NCI-H187 treated with DMSO at 0.1 percent for 48 hours (cell line): Measurements from ENCODE around the gene CNTN1.
"Not testable (repeated sequence)": the region's sequence is repeated elsewhere in the genome, so short reads cannot be mapped to it uniquely, and the experiment has no call there.

ENCODE experiments used
- DNase-seq: peaks from one replicate; lab custom pipeline; 2025; lab: John Stamatoyannopoulos, UW

The CNTN1 gene

DNA sequence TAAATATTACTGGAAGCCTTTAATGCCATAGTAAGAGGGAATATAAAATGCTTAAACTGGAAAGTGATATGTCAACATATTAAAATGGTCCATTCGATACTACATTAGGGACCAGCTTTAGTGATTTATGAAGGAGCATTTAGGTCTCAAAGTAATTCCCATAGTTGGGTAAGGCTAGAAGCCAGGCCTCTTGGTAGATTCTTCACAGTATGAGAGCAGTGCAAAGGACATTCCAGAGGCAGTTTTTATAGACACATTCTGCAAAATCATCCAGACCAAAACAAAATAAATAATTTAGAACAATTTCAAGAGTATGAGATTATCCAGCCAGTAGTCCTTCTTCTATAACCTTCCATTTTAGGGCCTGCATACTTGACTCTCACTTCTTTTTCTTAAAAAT lies 353.3 kb downstream of the CNTN1 start:
- no peak for DNase-seq

DNA sequence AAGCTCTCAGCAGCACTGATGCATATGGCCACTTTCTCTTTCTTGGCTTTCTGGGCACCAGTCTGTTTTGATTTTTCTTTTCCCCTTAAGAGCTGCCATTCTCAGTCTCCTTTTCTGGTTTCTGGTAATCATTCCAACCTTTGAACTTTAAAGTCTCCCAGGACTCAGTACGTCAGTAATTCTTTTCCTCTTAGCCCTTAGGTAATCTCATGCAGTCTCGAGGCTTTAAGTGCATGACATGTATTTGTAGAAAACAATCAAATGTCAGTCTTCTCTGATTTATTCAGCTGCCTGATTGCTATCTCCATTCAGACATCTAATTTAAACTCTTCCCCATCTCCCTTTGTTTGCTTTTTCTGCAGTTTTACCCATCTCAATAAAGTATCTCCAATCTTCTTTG lies 356.8 kb downstream of the CNTN1 start:
- DNase-seq: no peak

GRCh38 chr12:41051954-41052353 lies 359.7 kb downstream of the CNTN1 start:
- DNase-seq: no peak

GRCh38 chr12:41052441-41052840 lies 360.2 kb downstream of the CNTN1 start:
- no peak for DNase-seq

GRCh38 chr12:41053046-41053445 lies 360.8 kb downstream of the CNTN1 start:
- no peak for DNase-seq

- DNase-seq: no peak
Observed at GRCh38 chr12:41055875-41056577, 363.8 kb downstream of the CNTN1 start.

GRCh38 chr12:41058266-41058665 lies 366.0 kb downstream of the CNTN1 start:
- no peak for DNase-seq

DNA sequence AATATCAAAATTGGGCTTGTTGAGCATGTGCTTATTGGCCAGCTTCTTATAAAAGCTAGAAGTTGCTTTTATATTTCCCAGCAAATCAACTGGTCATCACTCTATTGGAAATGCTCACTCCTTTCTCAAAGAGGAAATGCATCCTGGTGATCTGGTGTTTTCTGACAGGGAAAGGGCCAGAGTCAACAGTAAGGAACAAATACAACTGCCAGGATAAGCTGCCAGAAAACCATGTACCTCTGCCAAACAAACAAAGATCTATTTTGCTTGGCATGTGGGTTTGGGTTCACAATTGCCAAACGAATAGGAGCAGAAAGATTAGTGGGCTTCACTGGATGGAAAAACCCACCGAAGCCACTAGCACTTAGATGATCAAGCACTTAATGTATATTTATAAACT lies 369.0 kb downstream of the CNTN1 start:
- DNase-seq: no peak

DNA sequence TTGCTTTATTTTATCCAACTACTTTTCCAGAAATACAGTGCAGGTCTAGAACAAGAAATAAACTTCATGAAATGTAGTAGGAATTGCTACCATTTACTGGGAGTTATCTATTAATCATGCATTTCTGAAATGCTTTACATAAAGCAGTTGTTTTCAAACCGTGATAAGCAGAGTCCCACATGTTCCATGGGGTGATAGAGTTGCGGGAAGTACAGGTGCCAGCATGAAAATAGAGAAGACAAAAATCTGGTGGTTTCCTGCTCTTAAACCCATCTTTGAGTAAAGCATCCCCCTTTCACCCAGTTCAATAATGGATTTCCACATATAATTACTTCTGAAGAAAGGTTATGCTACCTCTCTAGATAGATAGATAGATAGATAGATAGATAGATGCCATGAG lies 372.2 kb downstream of the CNTN1 start:
- no peak for DNase-seq

DNA sequence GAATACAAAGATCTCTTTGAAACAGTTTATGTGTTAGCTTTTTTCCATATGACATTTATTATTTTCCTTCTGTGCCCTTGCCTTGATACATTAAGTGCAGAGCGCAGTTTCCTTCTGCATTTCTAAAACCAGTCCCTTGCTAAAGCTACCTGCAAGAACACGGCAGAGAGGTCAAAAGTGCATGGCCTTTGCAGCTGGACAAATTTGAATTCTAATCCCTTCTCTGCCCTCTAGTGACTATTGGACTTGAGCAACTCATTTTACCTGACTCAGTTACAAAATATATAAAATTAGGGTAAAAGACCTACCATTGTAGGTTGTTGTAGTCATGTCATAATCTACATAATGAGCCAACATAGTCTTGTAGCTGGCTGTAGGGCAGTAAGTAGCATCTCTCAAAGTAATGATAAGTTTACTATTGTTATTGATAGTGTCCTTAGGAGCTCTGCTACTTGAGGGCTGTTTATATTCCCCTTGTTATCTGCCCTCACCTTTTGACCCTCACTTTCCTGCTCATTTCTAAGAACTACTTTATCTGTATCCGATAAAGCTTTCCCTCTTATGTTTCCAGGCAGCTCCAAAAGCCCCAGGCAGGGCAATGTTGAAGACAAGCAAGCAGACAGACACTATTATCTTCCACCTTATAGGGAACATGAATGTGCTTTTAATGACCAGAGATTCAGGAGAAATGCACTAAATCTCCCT lies 375.9 kb downstream of the CNTN1 start:
- no peak for DNase-seq

DNA sequence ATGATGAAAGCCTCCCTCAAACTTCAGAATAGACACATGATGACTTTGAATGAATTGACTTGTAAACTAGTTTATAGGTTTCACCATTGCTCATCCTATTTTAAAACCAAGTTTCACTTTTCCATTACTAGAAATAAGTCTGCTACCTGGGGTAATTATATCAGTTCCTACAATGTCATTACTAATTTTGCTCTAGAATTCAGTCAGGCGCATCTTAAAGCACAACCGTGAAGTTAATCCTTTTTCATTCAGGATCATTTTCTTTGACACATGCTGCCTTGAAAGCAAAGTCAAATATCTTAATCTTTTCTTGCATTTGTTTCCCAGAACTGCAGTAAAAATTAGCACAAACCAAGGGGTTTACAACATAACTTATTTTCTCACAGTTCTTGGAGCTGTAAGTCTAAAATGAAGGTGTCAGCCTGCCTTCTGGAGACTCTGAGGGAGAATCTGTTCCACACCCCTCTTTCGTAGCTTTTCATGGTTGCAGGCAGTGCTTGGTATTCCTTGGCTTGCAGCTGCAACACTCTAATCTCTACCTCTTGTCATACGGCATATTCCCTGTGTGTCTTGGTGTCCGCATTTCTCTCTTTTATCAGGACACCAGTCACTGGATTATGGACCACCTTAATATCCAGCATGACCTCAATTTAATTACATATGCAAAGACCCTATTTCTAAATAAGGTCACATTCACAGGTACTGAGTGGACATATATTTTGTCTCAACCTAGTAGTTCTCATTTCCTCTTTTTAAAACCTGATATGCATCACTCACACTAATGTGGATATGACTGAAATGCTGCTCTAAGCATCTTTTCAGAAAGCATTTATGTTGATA lies 381.6 kb downstream of the CNTN1 start:
- DNase-seq: no peak

- DNase-seq: no peak
Observed at GRCh38 chr12:41074473-41074769, 382.2 kb downstream of the CNTN1 start.

- DNase-seq: no peak
Observed at GRCh38 chr12:41076114-41076513, 383.9 kb downstream of the CNTN1 start.

DNA sequence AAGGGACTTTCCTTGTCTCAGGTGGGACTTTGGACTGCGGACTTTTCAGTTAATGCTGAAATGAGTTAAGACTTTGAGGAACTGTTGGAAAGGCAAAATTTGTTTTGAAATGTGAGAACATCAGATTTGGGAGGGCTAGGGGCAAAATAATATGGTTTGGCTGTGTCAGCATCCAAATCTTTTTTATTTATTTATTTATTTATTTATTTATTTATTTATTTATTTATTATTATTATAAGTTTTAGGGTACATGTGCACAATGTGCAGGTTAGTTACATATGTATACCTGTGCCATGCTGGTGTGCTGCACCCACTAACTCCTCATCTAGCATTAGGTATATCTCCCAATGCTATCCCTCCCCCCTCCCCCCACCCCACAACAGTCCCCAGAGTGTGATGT lies 389.0 kb downstream of the CNTN1 start:
- DNase-seq: not testable (repeated sequence)

DNA sequence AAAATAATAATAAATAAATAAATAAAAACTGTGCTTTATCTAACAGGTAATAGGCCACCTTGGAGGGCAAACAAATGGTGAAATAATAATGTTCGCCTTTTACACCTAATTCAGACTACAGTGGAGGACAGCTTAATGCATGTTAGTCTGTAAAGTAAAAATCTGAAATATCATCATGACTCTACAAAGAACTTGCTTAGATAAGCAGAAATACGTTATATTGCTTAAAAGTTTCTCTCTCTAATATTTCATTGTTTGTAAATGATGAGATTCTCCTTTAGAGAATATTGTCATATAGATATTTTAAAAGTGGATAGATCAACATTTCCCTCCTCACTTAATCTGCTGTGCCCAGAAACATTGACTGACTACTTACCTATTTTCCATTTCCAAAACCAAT lies 397.2 kb downstream of the CNTN1 start:
- DNase-seq: no peak

DNA sequence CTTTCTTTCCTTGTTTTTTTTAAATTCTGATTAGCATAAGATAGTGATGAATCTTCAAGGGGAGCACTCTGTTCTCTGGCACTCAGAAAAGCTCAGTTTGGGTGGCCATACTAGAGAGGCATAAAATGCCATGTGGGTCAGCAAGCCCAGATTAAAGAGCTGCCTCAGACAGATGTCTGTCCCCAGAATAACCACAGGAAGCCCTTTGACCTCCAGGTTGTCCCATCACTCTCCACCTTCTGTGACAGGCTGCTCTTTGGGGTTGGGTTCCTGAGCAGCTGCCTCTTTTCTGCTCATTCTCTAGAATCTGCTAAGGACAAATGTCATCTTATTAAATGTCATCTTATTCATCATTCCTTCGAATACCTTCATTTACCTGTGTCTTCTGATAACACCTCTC lies 399.9 kb downstream of the CNTN1 start:
- no peak for DNase-seq

- no peak for DNase-seq
Observed at GRCh38 chr12:41096797-41097196, 404.6 kb downstream of the CNTN1 start.

DNA sequence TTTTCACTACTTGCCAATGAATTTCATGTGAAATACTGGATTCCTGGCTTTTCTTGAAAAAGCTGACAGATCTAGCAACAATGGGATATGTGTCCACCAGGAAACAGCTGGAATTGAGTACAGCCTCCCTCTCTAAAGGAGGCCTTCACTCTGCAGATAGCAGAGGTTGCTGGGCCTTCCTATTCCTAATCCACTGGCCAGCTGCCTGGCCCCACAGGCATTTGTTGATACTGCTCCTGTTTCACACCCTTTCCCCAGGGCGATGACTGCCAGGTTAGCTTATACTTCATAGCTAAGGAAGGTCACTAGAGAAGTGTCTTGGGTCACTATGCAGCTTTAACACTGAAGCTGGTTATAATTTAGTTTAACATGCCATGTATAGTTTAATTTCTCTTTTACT lies 408.3 kb downstream of the CNTN1 start:
- DNase-seq: no peak

GRCh38 chr12:41101806-41102205 lies 409.6 kb downstream of the CNTN1 start:
- no peak for DNase-seq

GRCh38 chr12:41103614-41104013 lies 411.4 kb downstream of the CNTN1 start:
- no peak for DNase-seq

GRCh38 chr12:41106315-41106714 lies 414.1 kb downstream of the CNTN1 start:
- DNase-seq: no peak

DNA sequence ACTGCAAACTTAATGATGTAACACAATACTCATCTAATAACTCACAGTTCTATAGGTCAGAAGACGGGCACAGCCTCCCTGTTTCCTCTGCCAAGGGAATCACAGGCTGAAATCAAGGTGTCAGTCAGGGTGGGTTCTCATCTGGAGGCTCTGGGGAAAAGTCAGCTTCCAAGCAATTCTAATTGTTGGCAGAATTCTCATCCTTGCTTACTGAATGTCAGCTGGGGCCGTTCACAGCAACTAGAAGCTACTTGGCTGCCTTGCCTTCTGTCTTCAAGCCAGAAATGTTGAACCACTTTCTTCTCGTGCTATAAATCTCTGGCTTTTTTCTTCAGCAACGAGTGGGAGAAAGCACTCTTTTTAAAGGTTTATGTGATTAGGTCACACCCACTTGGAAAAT lies 415.8 kb downstream of the CNTN1 start:
- DNase-seq: no peak

DNA sequence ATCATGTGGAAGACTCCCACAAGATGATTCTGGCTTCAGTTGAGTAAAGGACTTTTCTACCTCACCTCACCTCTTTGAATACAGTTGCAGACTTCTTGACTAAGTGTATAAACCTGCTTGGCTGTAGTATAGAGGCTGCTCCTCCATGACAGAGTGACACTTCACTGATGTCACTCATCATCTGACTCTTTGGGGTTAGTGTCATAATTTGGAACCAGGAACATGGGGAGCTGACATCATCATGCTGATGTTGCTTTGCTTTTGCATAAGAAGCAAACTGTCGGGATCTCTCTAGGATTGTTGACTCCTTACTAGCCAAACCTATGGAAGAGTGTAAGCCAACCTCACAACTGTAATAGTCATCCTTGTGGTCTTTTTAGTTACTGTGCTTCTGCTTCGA lies 420.7 kb downstream of the CNTN1 start:
- no peak for DNase-seq
